GM10266 (cell line): ENCODE results near the gene CRIP3.

Experiments
- DNase-seq: peaks from one replicate; pipeline ENCODE4 v3.0.0; 2012; ENCODE audit errors: extremely low spot score
- CTCF ChIP-seq: IDR thresholded peaks from 2 replicates; pipeline ENCODE4 v1.5.1; 2012; ENCODE audit warnings: mild to moderate bottlenecking, low read depth; ENCODE audit not compliant: control insufficient read depth, insufficient read depth; ENCODE audit errors: missing control alignments

The CRIP3 gene

DNA sequence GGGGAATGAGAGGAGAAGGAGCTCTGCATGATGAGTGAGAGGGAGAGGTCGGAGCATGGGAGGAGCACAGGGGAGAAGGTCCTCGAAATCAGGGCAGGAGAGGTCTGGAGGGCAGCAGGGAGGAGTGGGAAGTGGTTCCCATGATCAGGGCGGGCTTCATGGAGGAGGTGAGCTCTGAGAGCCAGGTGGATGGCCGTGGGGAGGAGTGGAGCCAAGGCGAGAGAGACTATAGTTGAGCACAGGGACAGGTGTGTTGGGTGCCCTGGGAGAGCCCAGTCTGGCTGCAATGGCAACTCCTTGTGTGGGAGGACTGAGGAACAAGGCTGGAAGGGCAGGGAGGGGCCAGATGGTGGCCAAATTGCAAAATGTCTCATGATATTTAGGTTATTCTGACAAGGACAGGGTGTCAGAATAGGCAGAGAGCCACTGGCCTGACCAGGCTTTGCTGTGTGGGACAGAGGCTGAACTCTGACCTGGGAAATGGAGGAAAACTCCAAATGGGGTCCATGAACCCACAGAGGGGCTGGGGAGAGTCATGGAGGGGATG, 44.0 kb downstream of the CRIP3 start:
- DNase-seq = no peak

DNA sequence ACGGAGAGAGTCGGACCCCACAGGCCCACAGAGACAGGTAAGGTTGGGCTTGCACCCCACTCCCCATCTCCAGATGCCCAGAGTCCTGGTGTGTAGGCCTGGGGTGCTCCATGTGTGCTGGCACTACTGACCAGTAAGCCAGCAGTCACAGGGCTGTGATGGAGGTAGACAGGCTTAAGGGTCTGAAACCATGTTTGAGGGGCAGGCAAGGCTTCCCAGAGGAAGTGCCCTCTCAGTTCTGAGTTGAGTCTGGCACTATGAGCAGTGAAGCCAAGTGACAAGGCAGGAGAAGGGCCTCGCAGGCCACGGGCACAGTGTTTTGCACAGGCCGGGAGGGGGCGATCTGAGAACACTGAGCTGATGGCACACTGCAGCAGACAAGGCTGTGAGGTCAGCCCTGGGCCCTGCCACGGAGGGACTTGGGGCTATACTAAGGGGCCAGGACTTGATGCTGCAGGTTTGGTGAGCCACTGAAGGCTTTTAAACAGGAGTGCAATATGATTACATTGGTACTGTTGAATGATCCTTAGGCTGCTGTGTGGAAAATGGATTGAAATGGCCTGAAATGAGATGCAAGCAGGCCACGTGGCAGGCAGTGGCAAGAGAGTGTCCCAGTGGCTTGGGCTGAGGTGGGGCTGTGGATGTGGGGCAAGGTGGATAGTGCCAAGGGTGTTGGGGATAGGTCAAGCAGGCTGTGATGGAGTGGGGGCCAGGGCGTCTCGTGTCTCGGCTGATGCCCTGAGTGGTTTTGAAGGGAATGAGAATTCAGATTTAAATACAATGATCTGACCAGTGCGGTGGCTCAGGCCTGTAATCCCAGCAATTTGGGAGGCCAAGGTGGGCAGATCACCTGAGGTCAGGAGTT, 45.1 kb downstream of the CRIP3 start:
- TF ChIP-seq CTCF = peak; percentile 95
- peak; percentile 96 for DNase-seq

More for the DNA sequence above, 44.0 kb downstream of the CRIP3 start:
- no peak for TF ChIP-seq CTCF

DNA sequence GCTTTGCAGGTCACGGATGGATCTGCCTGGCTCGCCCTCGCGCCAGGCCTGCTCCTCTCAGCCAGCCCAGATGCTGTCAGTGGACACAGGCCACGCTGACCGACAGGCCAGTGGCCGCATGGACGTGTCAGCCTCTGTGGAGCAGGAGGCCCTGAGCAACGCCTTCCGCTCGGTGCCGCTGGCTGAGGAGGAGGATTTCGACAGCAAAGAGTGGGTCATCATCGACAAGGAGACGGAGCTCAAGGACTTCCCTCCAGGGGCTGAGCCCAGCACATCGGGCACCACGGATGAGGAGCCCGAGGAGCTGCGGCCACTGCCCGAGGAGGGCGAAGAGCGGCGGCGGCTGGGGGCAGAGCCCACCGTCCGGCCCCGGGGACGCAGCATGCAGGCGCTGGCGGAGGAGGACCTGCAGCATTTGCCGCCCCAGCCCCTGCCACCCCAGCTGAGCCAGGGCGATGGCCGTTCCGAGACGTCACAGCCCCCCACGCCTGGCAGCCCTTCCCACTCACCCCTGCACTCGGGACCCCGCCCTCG, 45.8 kb downstream of the CRIP3 start:
- no peak for TF ChIP-seq CTCF
- no peak for DNase-seq

DNA sequence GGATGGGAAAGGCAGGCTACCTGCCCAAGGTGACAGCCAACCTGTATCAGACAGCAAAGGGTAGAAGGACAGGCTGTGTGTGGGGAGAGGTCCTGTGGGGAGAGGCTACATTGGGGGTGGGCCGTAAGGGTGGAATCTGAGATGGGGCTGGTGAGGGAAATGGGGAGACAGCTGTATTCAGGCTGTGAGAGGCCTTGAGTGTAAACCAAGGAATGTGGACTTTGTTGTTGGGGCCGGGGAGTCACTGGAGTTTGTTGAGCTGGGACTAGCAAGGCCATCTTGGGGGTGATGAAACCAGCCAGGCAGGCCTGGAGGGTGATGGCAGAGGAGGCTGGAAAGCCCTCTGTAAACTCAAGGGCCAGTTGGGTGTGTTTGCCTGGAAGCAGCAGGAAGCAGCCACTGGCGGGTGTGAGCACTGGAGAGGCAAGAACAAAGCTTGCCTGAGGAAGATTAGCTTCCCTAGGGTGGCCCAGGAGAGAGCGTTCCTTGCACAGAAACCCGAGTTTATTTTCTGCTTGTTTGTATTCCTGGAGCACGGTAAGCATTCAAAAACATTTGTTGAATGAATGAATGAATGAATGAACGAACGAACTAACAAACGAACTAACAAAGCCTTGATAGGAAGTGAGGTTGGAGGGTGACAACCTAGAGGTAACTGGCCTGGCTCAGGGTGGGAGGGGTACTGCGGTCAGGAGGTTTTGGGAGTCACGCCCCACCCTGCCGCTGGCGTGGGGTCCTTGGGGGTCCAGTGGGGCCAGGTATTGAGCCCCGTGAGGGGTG, 46.4 kb downstream of the CRIP3 start:
- no peak for DNase-seq
- no peak for TF ChIP-seq CTCF

GRCh38 chr6:43261198-43261597, 47.4 kb downstream of the CRIP3 start:
- DNase-seq = no peak
- TF ChIP-seq CTCF = no peak

DNA sequence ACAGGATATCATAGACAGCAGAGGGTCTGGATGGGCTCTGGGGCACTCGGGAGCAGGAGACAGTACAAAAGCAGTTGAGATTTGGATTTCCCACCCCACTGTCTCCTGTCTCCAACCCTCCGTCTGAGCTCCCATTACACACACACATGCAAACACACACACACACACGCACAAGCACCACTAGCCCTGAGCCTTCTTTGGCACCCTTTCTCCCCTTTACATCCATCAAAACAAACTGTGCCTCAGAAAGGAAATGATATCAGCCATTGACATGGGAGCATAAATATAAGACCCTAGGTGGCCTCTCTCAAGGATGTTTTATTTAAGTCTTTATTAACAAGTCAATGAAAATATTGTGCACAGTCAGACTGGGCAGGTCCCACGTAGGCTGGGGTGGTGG, 47.8 kb downstream of the CRIP3 start:
- TF ChIP-seq CTCF = no peak
- DNase-seq = no peak
